ENCODE data around the gene FOXQ1.
A peak's percentile ranks its signal among the peaks of the same experiment; 100 is the strongest.

Gene FOXQ1, protein sequence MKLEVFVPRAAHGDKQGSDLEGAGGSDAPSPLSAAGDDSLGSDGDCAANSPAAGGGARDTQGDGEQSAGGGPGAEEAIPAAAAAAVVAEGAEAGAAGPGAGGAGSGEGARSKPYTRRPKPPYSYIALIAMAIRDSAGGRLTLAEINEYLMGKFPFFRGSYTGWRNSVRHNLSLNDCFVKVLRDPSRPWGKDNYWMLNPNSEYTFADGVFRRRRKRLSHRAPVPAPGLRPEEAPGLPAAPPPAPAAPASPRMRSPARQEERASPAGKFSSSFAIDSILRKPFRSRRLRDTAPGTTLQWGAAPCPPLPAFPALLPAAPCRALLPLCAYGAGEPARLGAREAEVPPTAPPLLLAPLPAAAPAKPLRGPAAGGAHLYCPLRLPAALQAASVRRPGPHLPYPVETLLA

DNA sequence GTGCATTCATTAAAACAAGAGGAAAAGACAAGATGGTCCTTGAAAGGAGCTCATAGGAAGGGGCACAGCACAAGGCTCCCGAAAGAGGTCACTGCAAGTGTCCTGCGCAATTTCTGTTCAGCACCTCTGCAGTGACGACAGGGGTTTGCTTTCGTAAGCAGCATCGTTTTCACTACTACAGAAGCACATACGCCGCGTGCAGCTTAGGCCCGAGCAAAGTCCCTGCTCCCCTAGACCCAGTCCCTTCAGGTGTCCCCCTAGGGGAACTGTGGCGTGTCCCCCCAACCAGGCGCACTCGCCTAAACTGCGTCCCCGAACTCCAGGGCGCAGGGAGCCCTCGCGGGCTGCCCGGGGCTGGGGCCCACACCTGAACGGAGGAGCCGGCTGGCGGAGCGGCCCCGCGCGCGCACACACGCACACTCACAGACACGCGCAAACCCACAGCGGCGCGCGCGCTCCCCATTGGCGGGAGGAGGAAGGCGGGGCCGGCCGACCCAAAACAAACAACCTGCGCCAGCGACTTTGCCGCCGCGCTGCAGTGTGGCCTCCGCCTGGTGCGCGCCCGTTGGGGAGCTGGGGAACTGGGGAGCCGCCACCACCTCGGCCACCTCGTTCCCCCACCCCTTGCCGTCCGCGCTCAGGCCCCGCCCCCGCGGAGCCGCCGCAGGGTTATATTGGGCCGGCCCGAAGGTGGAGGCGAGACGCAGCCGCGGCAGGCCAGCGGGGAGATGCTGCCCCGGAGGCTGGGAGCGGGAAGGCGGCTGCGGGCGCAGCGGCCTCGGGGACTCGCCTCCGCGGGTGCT, at the start of gene FOXQ1:
FOXQ1 (plus strand) TSS at position 699 of the 803 bp plus-strand sequence. CDS start 607 bp downstream, outside the sequence.
- peak; percentile 30 for DNase-seq

DNA sequence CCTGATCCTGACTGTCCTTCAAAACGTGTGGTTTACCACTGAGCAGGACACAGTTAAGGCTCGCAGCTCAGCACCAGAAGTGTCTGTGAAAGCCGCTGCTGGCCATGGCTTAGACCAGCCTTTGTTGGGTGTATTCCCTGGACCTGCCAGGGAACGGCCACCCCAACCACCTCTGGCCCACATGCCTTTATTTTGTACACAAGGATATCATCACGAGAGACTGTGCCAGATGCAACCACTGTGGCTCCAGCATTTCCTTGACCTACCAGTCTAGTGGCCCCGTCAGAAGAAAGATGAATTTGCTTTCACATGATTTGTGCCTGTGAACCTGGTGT, 49.2 kb upstream of the FOXQ1 start:
- DNase-seq = no peak

DNA sequence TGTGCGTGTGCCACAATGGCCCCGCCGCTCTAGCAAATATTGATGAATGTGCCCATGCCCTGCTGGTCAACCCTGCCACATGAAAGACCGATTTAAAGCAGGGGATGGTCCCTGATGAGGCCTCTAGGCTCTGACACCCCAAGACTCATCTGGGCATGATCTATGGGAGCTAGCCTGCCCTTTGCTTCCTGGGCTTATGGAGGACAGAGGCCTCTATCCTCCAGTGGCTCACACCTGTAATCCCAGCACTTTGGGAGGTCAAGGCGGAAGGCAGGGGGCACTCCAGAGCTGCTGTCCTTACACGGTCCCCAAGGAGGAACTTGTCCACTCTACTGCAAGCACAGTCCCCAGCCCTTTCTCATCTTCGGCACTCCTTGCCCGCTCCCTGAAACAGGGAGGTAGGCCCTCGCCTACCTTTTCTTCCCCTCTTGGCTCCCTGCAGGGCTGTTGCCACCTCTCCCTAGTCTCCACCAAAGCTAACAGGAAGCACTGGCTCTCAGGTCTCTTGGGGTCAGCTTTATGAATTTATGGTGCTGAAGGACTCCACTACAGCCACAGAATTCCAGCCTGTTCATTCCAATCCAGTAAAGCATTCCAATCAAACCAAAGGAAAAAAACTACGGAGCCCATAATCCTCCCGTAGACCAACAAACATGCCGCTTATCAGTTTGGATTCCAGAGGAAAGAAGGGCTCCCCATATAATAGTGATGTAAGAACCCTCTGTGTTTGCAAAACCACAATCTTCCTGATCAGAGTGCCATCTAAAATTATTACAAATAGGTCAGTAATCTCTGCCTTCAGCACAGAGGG, 48.7 kb upstream of the FOXQ1 start:
- DNase-seq = no peak

DNA sequence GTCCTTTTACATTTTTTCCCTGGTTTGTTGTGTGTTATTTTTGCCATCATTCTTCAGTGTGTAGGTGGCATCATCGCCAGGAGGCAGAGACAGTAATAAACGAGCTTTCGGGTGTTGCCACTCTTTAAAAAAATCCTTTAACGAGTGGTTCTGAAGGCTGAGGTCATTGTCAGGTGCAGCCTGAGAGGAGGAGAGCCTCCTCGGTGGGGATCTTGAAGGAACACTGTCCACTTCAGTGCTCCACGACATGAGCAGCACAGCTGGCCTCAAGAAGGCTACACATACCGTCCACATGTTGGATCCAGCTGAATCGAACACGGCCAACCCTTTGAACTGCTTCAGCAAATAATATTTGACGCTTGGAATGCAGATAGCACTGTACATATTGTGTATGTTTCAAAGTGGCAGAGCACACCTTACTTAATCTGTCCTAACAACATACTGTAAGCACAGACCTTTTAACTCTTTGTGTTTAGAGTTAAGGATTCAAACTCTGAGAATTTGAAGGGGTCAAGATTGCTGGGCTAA, 48.0 kb upstream of the FOXQ1 start:
- DNase-seq = no peak

DNA sequence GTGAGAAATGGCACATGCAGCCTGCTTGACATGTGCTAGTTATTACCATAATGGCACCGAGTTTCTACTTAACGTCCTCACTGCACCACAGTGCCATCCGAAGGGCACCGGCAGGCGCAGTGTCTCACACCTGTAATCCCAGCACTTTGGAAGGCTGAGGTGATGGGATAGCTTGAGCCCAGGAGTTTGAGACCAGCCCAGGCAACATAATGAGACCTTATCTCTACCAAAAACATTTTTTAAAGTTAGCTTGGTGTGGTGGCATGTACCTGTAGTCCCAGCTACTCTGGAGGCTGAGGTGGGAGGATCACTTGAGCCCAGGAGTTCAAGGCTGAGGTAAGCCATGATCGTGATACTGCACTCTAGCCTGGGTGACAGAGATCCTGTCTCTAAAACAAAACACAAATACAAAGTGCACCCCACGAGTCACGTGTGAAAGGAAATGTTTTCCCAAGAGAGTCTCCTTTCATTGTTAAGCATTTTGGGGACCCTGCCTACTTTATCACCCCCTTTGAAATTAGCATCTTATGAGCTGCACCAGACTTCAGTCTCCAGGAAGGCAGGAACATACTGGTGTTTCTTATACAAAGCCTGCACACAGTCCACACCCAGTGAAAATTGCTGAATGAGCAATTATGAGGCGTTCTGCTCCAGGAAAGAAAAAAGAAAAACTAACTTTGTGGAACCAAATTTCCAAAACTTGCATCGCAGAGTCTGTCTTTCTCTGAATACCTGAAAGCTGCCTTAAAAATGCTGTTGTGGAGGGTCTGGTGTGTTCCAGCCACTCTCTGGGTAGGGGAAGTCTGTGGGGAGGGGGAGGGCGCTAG, 47.1 kb upstream of the FOXQ1 start:
- DNase-seq = no peak

DNA sequence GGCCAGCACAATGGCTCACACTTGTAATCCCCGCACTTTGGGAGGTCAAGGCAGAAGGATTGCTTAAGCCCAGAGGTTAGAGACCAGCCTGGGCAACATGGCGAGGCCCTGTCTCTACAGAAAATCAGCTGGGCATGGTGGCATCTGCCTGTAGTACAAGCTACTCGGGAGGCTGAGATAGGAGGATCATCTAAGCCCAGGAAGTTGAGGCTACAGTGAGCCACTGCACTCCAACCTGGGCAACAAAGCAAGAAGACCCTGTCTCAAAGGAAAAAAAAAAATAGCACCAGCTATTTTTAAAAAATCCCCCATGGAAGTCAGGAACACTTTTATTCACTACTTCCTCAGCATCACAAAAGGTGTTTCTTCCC, 45.2 kb upstream of the FOXQ1 start:
- no peak for DNase-seq

DNA sequence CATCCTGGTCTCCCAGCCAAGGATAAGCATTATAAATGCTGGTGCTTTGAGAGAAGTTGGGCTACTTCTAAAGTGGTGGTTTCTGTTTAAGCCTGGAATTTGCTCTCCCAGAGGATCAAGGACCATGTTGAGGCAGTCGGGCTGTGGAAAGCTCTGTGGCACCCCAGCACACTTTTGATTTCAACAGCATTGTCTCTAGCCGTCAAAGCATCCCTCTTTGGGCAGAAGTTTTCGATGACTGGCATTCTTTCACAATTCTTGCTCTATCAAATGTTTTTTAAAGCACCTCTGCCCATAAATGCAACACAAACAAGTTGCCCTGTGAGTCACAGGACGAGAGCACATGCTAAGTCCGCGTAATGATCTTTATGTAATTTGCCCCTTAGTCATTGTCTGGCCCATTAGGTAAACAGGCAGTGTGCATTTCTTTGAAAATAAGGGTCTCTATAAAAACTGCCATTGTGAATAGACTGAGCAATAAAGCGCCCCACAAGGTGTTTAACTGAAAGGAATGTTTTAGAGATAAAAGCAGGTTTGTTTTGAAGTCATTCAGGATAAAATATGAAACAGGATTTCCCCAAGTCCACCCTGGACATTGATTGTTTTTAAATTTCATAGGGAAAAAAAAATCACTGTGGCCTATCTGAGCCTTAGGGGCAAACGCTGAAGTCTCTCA, 44.7 kb upstream of the FOXQ1 start:
- no peak for DNase-seq

DNA sequence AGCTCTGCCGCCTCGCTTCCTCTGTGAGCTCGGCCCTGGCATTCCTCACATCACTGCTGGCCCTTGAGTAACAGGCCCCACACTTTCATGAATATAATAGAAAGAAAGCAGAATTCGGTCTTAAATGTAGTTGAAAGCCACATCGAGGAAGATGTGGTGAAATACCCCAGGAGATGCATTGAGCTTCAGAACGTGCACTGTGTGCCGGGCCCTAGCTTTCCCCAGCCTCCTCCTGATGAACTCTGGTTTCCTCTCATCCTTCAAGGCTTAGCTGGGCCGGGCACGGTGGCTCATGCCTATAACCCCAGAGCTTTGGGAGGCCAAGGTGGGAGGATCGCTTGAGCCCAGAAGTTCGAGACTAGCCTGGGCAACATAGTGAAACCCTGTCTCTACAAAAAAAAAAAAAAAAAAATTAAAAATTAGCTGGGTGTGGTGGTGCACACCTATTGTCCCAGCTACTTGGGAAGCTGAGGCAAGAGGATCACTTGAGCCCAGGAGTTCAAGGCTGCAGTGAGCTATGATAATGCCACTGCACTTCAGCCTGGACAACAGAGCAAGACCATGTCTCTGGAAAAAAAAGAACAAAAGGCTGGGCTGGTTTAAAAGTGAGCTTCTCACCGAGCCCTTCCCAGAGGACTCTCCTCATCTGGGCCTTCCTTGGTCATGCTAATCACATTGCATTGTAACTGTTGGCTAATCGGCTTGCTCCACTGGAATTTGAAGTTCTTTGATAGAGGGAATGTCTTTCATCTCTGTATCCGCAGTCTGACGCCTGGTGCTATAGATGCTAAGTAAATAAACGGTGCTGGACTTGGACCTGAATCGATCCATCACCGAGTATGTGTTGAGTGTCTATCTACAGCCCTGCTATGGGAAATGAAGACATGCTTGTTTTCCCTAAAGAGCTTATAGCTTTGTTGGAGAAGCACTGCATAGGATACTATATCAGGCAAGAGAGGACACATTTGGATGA, 43.8 kb upstream of the FOXQ1 start:
- DNase-seq = no peak

DNA sequence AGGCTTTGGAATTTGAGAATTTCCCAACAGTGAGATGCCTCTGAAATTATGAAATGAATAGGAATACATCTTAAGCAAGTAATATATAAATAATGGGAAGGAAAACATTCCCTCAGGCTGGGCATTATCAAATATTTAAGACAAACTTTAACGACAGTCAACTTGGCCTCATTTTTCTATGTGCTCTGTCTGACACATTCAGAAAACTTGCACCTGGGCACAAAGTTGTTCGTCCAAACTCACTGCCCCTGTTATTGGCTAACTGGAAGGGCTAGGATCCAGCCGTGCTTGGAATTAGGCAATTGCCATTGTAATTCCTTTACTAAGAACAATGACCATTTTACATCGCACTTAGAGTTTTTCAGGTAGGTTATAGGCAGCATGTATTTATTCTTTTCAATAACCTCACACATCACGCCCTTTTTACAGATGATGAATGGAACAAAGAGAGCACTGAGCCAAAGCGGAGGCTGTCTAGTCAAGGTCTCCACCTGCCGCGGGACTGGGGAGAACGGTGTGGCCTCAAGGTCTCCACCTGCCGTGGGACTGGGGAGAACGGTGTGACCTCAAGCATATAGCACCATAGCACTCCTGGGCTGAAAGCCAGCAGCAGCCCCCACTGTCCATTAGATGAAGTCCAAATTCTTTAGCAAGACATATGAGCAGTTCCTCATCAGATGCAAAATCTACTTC, 40.7 kb upstream of the FOXQ1 start:
- DNase-seq = no peak

DNA sequence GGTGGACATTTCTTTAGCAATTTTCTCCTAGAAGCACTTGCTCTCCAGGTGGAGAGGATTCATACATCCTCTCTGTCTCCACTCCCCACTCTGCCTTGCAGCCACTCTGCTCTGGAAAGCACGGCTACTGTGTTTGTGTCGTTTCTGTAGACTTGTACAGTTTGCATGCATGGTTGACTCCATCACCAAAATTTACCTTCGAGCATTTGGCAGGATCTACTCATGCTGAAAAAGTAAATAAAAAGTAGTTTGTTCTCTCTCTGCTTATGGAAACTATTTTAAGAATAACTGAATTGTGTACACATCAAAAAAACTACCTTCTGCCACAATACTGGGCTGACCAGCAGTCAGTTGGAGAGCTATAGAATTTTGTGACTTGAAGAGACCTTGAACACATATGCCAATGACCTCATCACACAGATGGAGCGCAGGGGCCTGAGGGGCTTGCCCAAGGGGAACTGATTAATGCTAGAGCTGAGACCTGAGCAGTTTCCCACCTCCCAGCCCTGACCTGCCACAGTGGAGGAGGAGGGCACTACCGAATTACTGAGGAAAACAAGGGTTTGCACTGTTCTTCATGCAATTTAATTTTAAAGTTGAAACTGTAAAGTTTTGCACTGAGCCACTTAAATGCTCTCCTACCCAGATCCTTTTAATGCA, 33.7 kb upstream of the FOXQ1 start:
- DNase-seq = no peak

DNA sequence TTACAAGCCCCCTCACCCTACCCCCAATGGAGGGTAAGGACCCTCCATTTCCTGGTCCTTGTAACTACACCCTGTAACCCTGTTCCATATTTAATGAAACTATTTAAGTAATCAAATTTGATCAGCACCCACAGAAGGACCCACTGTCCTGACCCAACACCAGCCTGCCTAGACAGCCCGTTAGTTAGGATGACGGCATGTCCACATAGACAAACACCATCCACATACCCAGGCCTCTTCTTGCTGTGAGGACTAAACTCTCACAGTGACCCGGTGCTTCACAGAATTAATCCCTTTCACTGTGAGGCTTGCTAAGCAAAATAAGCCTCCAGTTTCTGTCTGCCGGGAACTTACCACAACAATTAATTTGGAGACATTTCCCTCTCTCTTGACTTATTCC, 32.8 kb upstream of the FOXQ1 start:
- no peak for DNase-seq

DNA sequence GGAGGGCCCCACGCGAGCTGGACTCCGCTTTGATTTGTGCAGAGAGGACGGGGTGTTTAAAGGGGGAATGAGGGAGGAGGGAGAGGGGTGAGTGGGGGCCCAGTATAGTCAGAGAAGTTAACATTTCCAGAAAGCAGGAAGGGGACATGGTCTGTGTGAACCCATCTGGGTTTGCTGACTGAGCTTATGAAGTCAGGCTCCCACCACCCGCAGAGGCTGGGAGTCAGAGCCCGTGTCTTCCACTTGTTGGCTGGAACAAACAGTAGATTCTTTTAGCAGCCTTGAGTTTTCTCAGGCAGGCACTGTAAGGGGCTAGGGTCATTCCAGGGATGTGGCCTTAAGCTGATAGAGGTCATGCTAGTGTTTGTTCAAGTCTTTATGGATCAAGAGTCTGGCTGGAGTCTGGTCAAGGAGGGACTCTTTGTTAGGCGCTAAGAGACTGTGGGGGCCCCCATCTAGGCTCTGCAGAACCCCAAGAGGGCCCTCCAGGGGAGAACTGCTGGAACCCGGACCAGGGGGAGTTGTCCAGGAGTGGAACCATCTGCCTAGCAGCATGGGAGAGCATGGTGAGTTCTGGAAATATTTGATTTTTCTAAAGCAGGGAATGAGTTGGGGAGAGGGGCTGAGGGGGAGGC, 31.1 kb upstream of the FOXQ1 start:
- no peak for DNase-seq

DNA sequence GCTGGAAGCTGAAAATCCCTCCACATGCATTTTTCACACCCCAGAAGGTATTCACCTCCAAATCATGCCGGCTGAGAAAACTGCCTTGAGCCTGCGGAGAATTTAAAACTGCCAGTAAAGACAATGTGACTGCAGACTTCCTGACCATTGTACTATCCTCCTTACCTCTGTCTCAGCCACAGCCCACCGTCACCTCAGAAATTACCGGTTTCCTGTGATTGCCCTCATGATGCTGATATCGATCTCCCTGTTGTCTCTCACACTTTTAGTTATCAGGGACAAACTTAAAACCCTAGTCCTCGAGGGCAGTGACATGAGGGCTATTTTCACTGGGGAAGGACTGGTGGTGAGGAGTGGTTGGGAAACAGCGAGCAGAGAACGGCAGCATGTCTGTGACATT, 30.2 kb upstream of the FOXQ1 start:
- no peak for DNase-seq

DNA sequence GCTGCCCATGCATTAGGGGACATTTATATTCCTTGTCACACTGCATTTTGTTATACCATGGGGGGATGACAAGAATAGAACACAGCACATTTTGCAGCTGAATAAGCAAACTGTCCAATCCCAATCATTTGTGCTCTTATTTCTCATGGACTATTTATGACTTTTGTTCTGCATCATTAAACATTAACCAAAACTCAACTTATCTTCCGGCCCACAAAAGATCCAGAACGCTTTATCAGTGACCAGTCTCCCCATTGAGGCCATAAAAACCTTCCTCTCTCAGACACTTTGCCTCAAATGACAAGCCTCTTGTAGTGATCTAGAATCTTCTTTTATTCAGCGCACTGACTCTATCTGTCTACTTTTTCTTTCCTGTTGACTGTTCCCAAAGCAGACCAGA, 28.4 kb upstream of the FOXQ1 start:
- DNase-seq = no peak

DNA sequence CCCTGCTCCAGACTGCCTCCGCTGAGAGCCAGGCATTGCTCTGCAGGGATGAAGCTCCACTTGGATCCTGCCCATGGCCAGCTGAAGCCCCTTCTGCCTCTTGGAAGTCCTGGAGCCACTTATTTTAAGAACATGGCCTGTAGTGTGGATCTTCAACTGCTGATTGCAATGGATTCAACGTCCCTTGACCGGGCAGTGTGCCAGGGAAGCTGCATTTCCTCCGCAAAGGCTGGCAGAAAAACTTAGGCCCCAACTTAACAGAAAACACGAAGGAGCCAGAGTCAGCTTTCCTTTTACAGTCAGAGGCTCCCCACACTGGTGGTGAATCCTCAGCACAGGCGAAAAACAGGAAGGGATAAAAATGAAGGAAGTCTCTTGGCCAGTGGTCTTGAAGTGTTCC, 26.3 kb upstream of the FOXQ1 start:
- no peak for DNase-seq

DNA sequence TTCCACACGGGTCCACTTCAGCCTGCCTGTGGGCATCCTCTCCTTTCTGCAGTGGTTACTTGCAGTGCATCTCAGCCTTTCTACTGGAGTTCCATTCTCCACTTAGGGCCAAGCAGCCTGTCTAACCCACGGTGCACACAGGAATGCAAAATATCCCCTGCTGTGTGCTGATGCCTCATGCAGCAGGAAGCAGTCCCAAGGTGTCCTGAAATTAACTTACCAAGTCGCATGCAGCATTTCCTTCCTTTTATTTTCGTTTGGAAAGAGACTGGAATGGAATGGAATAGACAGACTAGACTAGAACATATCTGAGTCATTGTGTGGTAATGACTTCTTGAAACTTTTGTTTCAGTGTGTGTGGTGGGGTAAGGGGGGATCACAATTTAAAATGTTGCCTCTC, 25.9 kb upstream of the FOXQ1 start:
- DNase-seq = no peak

DNA sequence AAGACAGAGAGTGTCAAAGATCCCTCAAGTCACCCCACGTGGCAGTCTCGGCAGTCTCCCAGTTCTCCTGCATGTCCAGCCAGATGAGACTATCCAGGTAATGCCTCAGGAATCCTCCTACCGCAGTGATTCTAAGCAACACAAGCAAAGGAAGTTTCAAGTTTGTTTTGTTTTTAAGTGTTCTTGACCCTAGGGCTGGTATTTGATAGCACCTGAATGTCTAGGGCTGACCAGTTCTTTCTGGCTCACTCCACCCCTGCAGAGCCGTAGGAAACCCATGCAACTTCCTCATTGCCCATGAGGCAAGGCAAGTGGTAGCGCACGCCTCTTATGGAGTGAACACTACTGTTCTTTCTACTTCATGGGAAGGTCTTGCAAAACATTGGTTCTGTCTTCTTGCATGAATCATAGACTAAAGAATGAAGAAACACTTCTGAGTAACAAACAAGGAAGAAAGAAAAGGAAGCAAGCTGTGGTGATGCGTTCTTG, 24.8 kb upstream of the FOXQ1 start:
- DNase-seq = no peak

DNA sequence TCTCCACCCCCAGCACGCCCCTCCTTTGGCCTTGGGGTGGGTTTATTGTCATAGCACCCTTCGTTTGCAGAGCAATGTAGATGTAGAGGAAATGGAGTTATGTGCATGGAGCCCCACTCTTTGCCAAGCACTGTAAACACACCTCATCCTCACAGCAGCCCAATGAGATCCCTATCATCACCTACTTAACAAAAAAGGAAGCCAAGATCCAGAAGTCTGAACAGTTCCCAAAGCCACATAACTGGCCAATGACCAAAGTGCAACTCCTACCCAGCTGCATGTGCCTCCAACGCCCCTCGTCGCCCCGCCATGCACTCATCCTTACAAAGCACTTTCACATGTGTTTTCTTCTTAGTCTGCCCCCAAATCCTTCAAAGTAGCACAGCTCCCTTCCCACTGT, 21.8 kb upstream of the FOXQ1 start:
- DNase-seq = no peak

DNA sequence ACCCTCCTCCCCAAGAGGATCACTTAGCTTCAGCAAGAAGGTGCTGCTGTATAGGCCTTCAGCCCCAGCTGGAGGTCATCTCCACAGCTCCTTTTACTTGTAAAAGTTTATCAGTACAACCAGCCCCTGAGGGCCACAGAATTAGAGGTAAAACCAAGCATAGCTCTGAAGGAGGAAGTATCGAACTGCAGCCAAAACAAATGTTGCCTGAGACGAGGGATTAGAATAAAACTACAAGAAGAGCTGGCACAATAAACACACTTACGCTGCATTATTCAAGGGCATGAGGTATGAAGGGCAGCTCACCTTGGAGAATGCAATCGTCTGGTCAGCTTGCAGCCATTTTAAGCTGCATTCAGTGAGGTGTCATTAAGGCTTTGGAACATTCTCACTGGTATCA, 21.1 kb upstream of the FOXQ1 start:
- DNase-seq = no peak
